ENCODE measurements around the gene PIGU.

GRCh38 chr20:34701405-34702085 lies 24.7 kb upstream of the PIGU start:
- TF ChIP-seq CTCF (conservative IDR thresholded peaks at IDR 0.05; ENCODE audit: low read length): no peak
- no peak for TF ChIP-seq EZH2phosphoT487 (IDR thresholded peaks at IDR 0.05; ENCODE audit: borderline replicate concordance, low read depth, low read length)

Data from OCI-LY7 (cell line).